ENCODE data around the gene CAVIN2.
A peak's percentile ranks its signal among the peaks of the same experiment; 100 is the strongest.

CAVIN2 gene

GRCh38 chr2:191815010-191815409, 31.9 kb downstream of the CAVIN2 start:
- no peak for TF ChIP-seq POLR2A (IDR thresholded peaks at IDR 0.05; ENCODE audit: low read depth, low read length)
- DNase-seq (ENCODE audit: insufficient read length, low spot score), result no peak
- FAIRE-seq, result no peak

- no peak for FAIRE-seq
- TF ChIP-seq POLR2A (IDR thresholded peaks at IDR 0.05; ENCODE audit: low read depth, low read length), result no peak
- DNase-seq (ENCODE audit: insufficient read length, low spot score), result no peak
These were observed 32.9 kb downstream of the CAVIN2 start for GRCh38 chr2:191813943-191814342.

- TF ChIP-seq POLR2A (IDR thresholded peaks at IDR 0.05; ENCODE audit: low read depth, low read length), result no peak
- peak; percentile 15 for DNase-seq (ENCODE audit: insufficient read length, low spot score)
- FAIRE-seq, result peak; percentile 96
These were observed 34.9 kb downstream of the CAVIN2 start for GRCh38 chr2:191811807-191812602.

- no peak for TF ChIP-seq POLR2A (IDR thresholded peaks at IDR 0.05; ENCODE audit: low read depth, low read length)
- FAIRE-seq, result peak; percentile 45
- no peak for DNase-seq (ENCODE audit: insufficient read length, low spot score)
These were observed 40.5 kb downstream of the CAVIN2 start for GRCh38 chr2:191806396-191806795.

GRCh38 chr2:191804766-191805165, 42.1 kb downstream of the CAVIN2 start:
- FAIRE-seq (peak; percentile 30), DNase-seq (ENCODE audit: insufficient read length, low spot score) (no peak)
- no peak for TF ChIP-seq POLR2A (IDR thresholded peaks at IDR 0.05; ENCODE audit: low read depth, low read length)

GRCh38 chr2:191803007-191803406, 43.9 kb downstream of the CAVIN2 start:
- TF ChIP-seq POLR2A (IDR thresholded peaks at IDR 0.05; ENCODE audit: low read depth, low read length), result no peak
- FAIRE-seq (no peak), DNase-seq (ENCODE audit: insufficient read length, low spot score) (no peak)

- no peak for TF ChIP-seq POLR2A (IDR thresholded peaks at IDR 0.05; ENCODE audit: low read depth, low read length)
- DNase-seq (ENCODE audit: insufficient read length, low spot score) (no peak), FAIRE-seq (no peak)
These were observed 44.7 kb downstream of the CAVIN2 start for GRCh38 chr2:191802180-191802579.

GRCh38 chr2:191800874-191801273, 46.0 kb downstream of the CAVIN2 start:
- TF ChIP-seq POLR2A (IDR thresholded peaks at IDR 0.05; ENCODE audit: low read depth, low read length), result no peak
- no peak for FAIRE-seq

GRCh38 chr2:191799526-191799925, 47.4 kb downstream of the CAVIN2 start:
- no peak for FAIRE-seq
- DNase-seq (ENCODE audit: insufficient read length, low spot score), result no peak
- TF ChIP-seq POLR2A (IDR thresholded peaks at IDR 0.05; ENCODE audit: low read depth, low read length), result no peak

More at GRCh38 chr2:191800874-191801273, 46.0 kb downstream of the CAVIN2 start:
- DNase-seq (ENCODE audit: insufficient read length, low spot score), result no peak

- TF ChIP-seq POLR2A (IDR thresholded peaks at IDR 0.05; ENCODE audit: low read depth, low read length), result no peak
- DNase-seq (ENCODE audit: insufficient read length, low spot score) (no peak), FAIRE-seq (no peak)
These were observed 48.7 kb downstream of the CAVIN2 start for GRCh38 chr2:191797942-191798876.

- DNase-seq (ENCODE audit: insufficient read length, low spot score), result no peak
- TF ChIP-seq POLR2A (IDR thresholded peaks at IDR 0.05; ENCODE audit: low read depth, low read length), result no peak
- no peak for FAIRE-seq
These were observed 49.4 kb downstream of the CAVIN2 start for GRCh38 chr2:191797500-191797899.

GRCh38 chr2:191795715-191796114, 51.2 kb downstream of the CAVIN2 start:
- DNase-seq (ENCODE audit: insufficient read length, low spot score) (no peak), FAIRE-seq (no peak)
- no peak for TF ChIP-seq POLR2A (IDR thresholded peaks at IDR 0.05; ENCODE audit: low read depth, low read length)

GRCh38 chr2:191791953-191792560, 54.8 kb downstream of the CAVIN2 start:
- DNase-seq (ENCODE audit: insufficient read length, low spot score) (no peak), FAIRE-seq (no peak)
- no peak for TF ChIP-seq POLR2A (IDR thresholded peaks at IDR 0.05; ENCODE audit: low read depth, low read length)

GRCh38 chr2:191790737-191791136, 56.2 kb downstream of the CAVIN2 start:
- TF ChIP-seq POLR2A (IDR thresholded peaks at IDR 0.05; ENCODE audit: low read depth, low read length), result no peak
- DNase-seq (ENCODE audit: insufficient read length, low spot score) (no peak), FAIRE-seq (no peak)
